GM13976 (cell line): Measurements from ENCODE around the gene TFEB.

Source experiments
- DNase-seq: peaks from one replicate; pipeline ENCODE4 v3.0.0; 2012; ENCODE audit warnings: low spot score
- CTCF ChIP-seq: IDR thresholded peaks from 2 replicates; pipeline ENCODE4 v1.5.1; 2012; ENCODE audit warnings: borderline replicate concordance, mild to moderate bottlenecking; ENCODE audit not compliant: insufficient read depth; ENCODE audit errors: extremely low read depth, missing control alignments, control extremely low read depth
- in situ Hi-C: fragments of 300-500 bp; cut with MboI; formaldehyde crosslinking; loops from one replicate; pipeline ENCODE4 v1.12.0; 2022; ENCODE audit warnings: low sequenced_read_pairs, mixed read lengths, inconsistent platforms; ENCODE audit not compliant: unreplicated experiment

TFEB gene

GRCh38 chr6:41705996-41706835 lies 29.2 kb downstream of the TFEB start:
- peak; percentile 93 for DNase-seq
- in situ Hi-C loops: no loop called here
- TF ChIP-seq CTCF: peak; percentile 91

GRCh38 chr6:41705311-41705995 lies 30.0 kb downstream of the TFEB start:
- in situ Hi-C loops: no loop called here
- TF ChIP-seq CTCF: no peak
- no peak for DNase-seq

- TF ChIP-seq CTCF: no peak
- in situ Hi-C loops: no loop called here
- no peak for DNase-seq
These were observed 30.6 kb downstream of the TFEB start for GRCh38 chr6:41704656-41705310.

- in situ Hi-C loops: no loop called here
- DNase-seq: no peak
- TF ChIP-seq CTCF: no peak
These were observed 31.4 kb downstream of the TFEB start for GRCh38 chr6:41704028-41704427.

- no peak for TF ChIP-seq CTCF
- no peak for DNase-seq
- in situ Hi-C loops: no loop called here
These were observed 32.5 kb downstream of the TFEB start for GRCh38 chr6:41702771-41703494.
